KMS-11 (cell line): Measurements from ENCODE around the gene DRC1.
A peak's percentile ranks its signal among the peaks of the same experiment; 100 is the strongest.

Experiments
- H2AFZ ChIP-seq: fragments of 200-600 bp; sonication (generic); 2 replicates; pipeline ENCODE4 v1.6.1; 2016; ENCODE audit warnings: antibody characterized with exemption, mixed run types, low read depth
- H3K27ac ChIP-seq: fragments of 200-600 bp; sonication (generic); 2 replicates; pipeline ENCODE4 v1.6.1; 2016; ENCODE audit warnings: mild to moderate bottlenecking, mixed run types
- H3K27me3 ChIP-seq: fragments of 200-600 bp; sonication (generic); 2 replicates; pipeline ENCODE4 v1.6.1; 2017; ENCODE audit warnings: mild to moderate bottlenecking, low read depth, mixed run types, moderate library complexity; ENCODE audit not compliant: insufficient read depth
- H3K36me3 ChIP-seq: fragments of 200-600 bp; sonication (generic); 2 replicates; pipeline ENCODE4 v1.6.1; 2017; ENCODE audit warnings: mild to moderate bottlenecking, mixed run types; ENCODE audit not compliant: insufficient read depth
- H3K4me1 ChIP-seq: fragments of 200-600 bp; sonication (generic); 2 replicates; pipeline ENCODE4 v1.6.1; 2016; ENCODE audit warnings: mild to moderate bottlenecking, low read depth, mixed run types; ENCODE audit not compliant: poor library complexity, severe bottlenecking
- H3K4me2 ChIP-seq: fragments of 200-600 bp; sonication (generic); 2 replicates; pipeline ENCODE4 v1.7.0; 2016; ENCODE audit warnings: mild to moderate bottlenecking, mixed run types
- H3K4me3 ChIP-seq: fragments of 200-600 bp; sonication (generic); IDR thresholded peaks from 2 replicates; pipeline ENCODE4 v1.6.1; 2017; ENCODE audit warnings: low read depth, low read length, mixed read lengths; ENCODE audit not compliant: insufficient read depth
- H3K79me2 ChIP-seq: fragments of 200-600 bp; sonication (generic); 2 replicates; pipeline ENCODE4 v1.6.1; 2016; ENCODE audit warnings: low read depth, mixed run types; ENCODE audit not compliant: insufficient read depth
- H3K9ac ChIP-seq: fragments of 200-600 bp; sonication (generic); 2 replicates; pipeline ENCODE4 v1.6.1; 2016; ENCODE audit warnings: mild to moderate bottlenecking, mixed run types
- H4K20me1 ChIP-seq: fragments of 200-600 bp; sonication (generic); 2 replicates; pipeline ENCODE4 v1.6.1; 2016; ENCODE audit warnings: mild to moderate bottlenecking, mixed run types; ENCODE audit not compliant: insufficient read depth
- CTCF ChIP-seq: fragments of 200-600 bp; sonication (generic); conservative IDR thresholded peaks from 2 replicates; pipeline ENCODE4 v1.6.1; 2017; ENCODE audit warnings: low read depth, mild to moderate bottlenecking, antibody characterized with exemption, low read length, moderate library complexity, mixed read lengths

The DRC1 gene

GRCh38 chr2:26462511-26463243 lies 61.0 kb downstream of the DRC1 start:
- Histone ChIP-seq H3K4me1 (no peaks in the 10 kb centered on the region), H2AFZ (no peak overlapping the region), H3K79me2 (no peaks in the 10 kb centered on the region), H3K9ac (no peak overlapping the region), H3K27ac (no peak overlapping the region), H3K4me2 (no peak overlapping the region), H4K20me1 (no peaks in the 10 kb centered on the region), H3K4me3 (no peak overlapping the region), H3K36me3 (no peaks in the 10 kb centered on the region), H3K27me3 (no peaks in the 10 kb centered on the region)
- peak; percentile 42 for TF ChIP-seq CTCF

GRCh38 chr2:26463244-26464192 lies 61.8 kb downstream of the DRC1 start:
- no peak for TF ChIP-seq CTCF
- Histone ChIP-seq H3K36me3 (no peaks in the 10 kb centered on the region), H3K4me3 (no peak overlapping the region), H3K9ac (no peak overlapping the region), H3K4me2 (no peak overlapping the region), H4K20me1 (no peaks in the 10 kb centered on the region), H3K4me1 (no peaks in the 10 kb centered on the region), H3K27me3 (no peaks in the 10 kb centered on the region), H3K27ac (no peak overlapping the region), H2AFZ (no peak overlapping the region), H3K79me2 (no peaks in the 10 kb centered on the region)

DNA sequence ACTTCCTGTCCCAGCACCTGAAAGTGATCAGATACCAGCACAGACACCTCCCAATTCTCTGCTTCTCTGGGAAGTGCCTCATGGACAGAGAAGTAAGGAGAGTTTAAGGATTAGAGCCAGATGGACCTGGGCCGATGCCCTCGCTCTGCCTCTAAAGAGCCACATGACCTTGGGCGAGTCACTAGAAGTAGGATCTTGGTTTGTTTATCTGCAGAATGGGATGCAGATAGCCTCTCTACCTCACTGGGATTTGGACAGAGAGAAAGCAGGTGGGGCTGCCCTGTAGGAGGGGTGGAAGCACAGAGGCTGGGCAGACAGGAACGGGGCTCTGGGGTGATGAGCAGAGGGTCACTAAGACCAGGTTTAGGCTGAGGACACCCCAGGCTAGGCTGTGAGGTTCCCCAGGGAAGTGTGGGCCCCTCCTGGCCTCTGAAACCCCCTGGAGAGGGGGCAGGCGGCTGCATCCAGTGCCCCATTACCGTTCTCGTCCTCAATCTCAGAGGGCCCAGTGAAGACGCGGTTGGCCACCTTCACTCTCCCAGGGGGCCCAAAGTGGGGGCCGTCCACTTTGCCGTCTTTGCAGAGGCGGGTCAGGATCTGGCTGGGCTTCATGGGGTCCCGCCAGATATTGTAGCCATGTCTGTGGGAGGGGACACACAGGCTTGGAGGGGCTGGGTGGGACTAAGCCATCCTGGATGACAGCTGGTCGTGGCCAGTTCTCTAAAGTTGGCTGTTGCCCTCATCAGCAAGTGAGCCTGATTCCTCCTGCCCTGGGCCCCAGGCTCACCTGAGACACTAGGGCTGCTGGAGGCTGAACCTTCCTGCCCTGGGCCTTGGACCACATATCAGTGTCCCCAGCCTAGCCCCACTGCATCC lies 62.9 kb downstream of the DRC1 start:
- H4K20me1 ChIP-seq: no peaks in the 10 kb centered on the region
- no peaks in the 10 kb centered on the region for H3K36me3 ChIP-seq
- no peak for TF ChIP-seq CTCF
- no peak overlapping the region for H3K27ac ChIP-seq
- H2AFZ ChIP-seq: no peak overlapping the region
- no peaks in the 10 kb centered on the region for H3K27me3 ChIP-seq
- H3K4me2 ChIP-seq: no peak overlapping the region
- no peak overlapping the region for H3K9ac ChIP-seq
- no peaks in the 10 kb centered on the region for H3K79me2 ChIP-seq
- no peak overlapping the region for H3K4me3 ChIP-seq
- H3K4me1 ChIP-seq: no peaks in the 10 kb centered on the region

DNA sequence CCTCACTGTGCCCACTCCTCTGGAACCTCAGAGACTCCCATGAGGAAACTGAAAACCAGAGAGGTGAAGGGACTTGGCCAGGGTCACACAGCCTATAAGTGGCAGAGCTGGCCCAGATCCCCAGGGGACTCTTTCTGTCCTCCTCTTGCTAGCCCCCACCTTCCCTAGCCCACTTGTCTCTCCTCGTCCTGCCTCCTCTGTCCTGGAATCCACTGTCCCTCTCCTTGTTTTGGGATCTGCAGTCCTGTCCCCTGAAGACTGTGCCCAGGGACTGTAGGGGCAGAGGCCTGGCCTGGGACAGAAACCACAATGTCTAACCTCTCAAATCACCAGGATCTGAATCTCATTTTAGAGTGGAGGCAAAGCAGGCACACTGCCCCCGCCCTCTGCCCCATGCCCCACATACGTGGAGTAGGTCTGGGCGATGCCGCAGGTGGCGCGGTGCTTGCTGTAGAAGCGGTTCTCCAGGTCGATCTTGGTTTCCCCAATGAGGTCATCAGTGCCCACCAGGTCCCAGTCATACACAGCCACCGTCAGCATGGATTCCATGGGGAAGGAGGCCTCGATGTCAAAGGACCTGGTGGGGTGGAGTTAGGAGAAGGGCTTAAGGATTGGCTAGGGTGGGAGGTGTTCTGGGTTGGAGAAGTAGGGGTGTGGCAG lies 63.7 kb downstream of the DRC1 start:
- no peaks in the 10 kb centered on the region for H3K79me2 ChIP-seq
- H3K27ac ChIP-seq: no peak overlapping the region
- TF ChIP-seq CTCF: no peak
- no peaks in the 10 kb centered on the region for H3K4me1 ChIP-seq
- H3K27me3 ChIP-seq: no peaks in the 10 kb centered on the region
- no peak overlapping the region for H2AFZ ChIP-seq
- no peak overlapping the region for H3K4me3 ChIP-seq
- H3K9ac ChIP-seq: no peak overlapping the region
- no peak overlapping the region for H3K4me2 ChIP-seq
- no peaks in the 10 kb centered on the region for H3K36me3 ChIP-seq
- no peaks in the 10 kb centered on the region for H4K20me1 ChIP-seq
